DMS 273 (cell line): Measurements from ENCODE around the gene KRT71.
"Not testable (repeated sequence)": the region's sequence is repeated elsewhere in the genome, so short reads cannot be mapped to it uniquely, and the experiment has no call there.

ENCODE experiments used
- DNase-seq: peaks from one replicate; lab custom pipeline; 2025; ENCODE audit not compliant: unreplicated experiment; lab: John Stamatoyannopoulos, UW

KRT71 gene

GRCh38 chr12:52552681-52553195 is at the start of gene KRT71:
KRT71 (minus strand) TSS chr12:52553145; CDS start chr12:52553077, 68 bp downstream.
- DNase-seq = no peak

- no peak for DNase-seq
Measured at GRCh38 chr12:52602552-52602951, 49.6 kb upstream of the KRT71 start.

GRCh38 chr12:52601671-52602070 is 48.7 kb upstream of the KRT71 start:
- no peak for DNase-seq

DNA sequence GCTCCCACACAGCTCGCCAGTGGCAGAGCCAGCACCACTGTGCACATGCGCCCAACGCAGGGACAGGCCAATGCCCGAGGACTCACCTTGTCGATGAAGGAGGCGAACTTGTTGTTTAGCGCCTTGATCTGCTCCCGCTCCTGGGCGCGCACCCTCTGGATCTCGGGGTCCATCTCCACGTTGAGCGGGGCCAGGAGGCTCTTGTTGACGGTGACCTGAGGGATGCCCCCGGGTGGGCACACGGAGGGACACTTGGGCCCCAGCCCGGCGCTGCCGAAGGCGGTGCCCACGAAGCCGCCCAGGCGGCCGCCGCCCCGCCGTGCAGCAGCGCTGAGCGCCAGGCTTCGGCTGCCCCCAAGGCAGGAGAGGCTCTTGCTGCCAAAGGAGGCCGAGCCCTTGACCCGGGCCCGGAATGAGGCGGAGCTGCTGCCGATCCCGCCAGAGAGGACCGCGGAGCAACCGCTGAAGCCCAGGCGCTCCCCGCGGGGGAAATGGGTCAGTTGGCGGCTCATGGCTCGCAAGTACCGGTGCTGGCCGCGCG is 48.1 kb upstream of the KRT71 start, which contains the start of gene KRT72:
TSS of gene KRT72 (minus strand) at position 523 of the 541 bp plus-strand sequence. CDS start at position 512, 11 bp downstream.
- no peak for DNase-seq

DNA sequence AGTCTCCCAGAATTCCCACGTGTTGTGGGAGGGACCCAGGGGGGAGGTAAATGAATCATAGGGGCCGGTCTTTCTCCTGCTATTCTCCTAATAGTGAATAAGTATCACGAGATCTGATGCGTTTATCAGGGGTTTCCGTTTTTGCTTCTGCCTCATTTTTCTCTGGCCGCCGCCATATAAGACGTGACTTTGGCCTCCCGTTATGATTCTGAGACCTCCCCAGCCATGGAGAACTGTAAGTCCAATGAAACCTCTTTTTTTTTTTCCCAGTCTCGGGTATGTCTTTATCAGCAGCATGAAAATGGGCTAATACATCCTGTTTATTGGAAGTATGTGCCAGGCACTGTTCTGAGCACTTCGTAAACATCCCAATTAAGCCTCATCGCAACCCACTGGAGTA is 47.5 kb upstream of the KRT71 start:
- DNase-seq = no peak

- DNase-seq = no peak
Measured at GRCh38 chr12:52600071-52600470, 47.1 kb upstream of the KRT71 start.

DNA sequence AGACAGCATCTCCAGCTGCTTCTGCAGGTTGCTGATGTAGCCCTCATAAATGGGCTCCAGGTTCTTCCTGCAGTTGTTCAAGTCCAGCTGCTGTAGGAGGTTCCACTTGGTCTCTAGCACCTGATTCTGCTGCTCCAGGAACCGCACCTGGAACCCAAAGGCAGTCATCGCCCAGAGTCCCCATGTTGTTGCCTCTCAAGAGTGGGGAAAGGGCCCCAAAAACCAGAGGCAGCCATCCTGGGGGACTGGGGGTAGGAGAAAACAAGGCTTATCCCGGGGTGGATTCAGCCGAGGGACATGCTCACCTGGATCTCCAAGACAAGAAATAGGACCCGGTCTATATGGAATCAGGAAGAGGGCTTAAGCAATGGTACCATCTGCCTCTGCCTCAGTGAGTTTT is 46.0 kb upstream of the KRT71 start:
- no peak for DNase-seq

DNA sequence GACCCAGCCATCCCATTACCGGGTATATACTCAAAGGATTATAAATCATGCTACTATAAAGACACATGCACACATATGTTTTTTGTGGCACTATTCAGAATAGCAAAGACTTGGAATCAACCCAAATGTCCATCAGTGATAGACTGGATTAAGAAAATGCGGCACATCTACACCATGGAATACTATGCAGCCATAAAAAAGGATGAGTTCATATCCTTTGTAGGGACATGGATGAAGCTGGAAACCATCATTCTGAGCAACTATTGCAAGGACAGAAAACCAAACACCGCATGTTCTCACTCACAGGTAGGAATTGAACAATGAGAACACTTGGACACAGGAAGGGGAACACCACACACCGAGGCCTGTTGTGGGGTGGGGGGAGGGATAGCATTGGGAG is 41.3 kb upstream of the KRT71 start:
- DNase-seq = not testable (repeated sequence)

DNA sequence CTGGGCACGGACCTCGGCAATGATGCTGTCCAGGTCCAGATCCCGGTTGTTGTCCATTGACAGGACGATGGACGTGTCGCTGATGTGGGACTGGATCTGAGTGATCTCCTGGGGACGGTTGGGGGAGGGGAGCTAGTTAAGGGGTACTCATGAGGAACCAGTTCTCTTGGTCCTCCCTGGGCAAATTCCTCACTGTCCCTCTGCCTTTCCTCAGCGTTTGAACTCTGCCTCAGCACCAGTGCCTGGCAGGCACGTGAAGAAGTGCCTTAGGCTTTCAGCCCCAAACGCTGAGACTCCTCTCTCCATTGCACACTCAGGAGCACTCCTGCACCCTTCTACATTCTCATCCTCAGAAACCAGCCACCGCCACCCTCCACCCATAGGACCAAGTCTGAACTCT is 38.6 kb upstream of the KRT71 start:
- DNase-seq = no peak

- DNase-seq = no peak
Measured at GRCh38 chr12:52590021-52590420, 37.1 kb upstream of the KRT71 start.

DNA sequence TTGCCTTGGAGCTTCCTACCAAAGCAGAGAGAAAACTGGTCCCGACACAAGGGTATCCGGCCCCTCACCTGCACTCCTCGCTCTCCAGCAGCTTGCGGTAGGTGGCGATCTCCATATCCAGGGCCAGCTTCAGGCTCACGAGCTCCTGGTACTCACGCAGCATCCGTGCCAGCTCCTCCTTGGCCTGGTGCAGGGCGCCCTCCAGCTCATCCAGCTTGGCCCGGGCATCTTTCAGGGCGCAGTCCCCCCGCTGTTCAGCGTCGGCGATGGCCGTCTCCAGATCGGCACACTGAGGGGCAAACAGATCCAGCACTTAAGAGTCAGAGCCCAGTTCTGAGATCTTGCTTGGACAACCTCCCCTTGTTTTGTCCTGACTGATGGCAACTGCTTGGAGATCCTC is 34.6 kb upstream of the KRT71 start:
- no peak for DNase-seq

GRCh38 chr12:52585946-52586345 is 33.0 kb upstream of the KRT71 start:
- DNase-seq = no peak

DNA sequence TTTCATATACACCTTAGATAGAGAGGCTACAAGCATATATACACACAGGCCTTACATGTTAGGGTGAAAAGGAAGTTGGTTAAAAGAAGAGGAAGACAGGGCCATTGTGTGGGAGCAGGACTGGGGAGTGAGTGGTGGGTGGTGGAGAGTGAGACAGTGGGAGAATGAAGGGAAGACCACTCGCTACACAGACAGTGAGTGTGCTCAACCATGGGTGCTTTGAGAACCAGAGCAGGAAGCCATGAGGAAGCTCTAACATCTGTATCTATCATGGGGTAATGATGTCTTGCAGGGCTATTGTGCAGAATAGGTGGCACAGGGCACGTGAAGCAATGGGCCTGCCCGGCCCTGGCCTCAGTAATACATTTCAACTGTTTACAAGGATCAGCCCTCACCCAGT is 32.1 kb upstream of the KRT71 start:
- DNase-seq = no peak

DNA sequence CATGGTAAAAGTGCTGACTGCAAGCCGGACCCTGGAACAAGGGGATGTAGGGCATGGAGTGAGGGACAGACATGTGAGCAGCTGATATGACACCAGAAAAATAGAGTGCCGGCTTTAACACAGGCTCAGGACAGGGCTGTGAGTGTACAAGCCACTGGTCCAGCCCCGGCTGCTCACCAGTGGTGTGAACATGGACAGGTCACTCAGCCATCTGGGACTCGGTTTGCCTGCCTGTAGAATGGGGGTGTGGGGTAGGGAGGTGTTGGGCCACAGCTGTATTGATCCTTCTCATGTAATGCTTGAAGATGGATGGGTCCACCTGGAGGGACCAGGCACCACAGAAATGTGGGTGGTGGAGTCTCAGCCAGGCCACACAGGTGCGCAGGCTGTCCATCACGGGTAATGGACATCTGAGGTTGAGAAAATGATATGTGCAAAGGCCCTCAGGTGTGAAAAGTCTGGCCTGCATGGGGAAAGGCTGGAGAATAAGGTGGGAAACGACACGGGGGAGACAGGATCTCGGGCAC is 31.3 kb upstream of the KRT71 start:
- DNase-seq = no peak

DNA sequence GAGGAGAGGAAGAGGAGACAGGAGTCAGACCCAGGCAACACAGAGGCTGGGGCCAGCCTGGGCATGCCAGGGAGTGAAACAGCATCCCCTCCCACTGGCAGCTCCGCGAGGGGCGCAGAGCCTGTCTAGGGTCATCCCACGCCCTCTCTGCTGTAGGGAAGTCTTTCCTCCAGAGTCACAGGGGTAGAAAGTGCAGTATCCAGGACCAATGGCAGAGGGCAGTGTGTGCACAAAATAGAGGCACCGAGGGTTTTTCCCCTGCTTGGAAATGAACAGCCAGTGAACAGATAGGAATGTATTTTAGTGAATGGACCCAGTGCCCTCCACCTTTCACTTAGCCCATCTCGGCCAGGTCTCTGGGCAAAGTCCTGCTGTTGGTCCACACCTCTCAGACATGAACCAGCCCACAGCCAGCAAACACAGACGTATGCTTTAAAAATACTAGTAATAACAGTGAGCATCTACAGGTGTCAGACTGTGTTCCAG is 30.1 kb upstream of the KRT71 start:
- DNase-seq = peak; percentile 83

GRCh38 chr12:52582486-52582885 is 29.5 kb upstream of the KRT71 start:
- DNase-seq = peak; percentile 32

GRCh38 chr12:52581481-52581880 is 28.5 kb upstream of the KRT71 start:
- no peak for DNase-seq

DNA sequence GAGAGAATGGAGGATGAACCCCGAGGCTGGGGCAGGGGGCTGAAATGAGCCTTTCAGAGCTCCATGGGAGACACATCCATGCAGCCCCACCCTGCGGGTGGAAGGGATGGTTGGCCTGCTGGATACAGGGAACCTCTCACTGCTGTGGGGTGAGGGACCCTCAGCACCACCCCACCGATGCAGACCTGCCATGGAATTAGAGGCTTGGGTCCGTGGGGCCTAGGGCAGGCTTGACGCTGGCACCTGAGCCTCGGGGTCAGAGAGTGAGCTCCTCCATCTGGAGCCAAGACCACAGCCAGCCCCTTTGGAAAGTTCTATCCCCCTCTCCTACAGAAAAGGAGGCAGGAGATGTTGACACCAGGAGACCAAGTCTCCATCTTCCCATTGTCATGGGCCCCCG is 28.1 kb upstream of the KRT71 start:
- no peak for DNase-seq

DNA sequence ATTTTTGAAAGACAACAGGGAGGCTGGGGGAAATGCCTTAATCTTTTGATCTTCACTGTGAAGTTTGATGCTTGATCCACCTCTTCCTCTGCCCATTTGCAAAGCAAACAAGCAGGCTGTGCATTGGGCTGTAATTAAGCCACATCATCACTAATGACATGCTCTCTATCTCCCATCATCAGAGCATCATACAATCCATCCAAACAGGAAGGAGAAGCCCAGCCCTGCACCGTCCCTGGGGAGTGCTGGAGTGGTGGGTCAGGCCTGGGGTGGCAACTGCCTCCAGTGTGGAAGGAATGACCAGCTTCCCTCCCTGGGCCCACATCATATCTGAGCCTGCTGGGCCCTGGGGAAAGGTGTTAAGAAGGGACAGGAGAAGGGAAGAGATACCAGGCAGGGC is 27.6 kb upstream of the KRT71 start:
- no peak for DNase-seq

- DNase-seq = peak; percentile 6
Measured at GRCh38 chr12:52579468-52580465, 26.8 kb upstream of the KRT71 start.

- DNase-seq = peak; percentile 10
Measured at GRCh38 chr12:52578469-52578868, 25.5 kb upstream of the KRT71 start.

DNA sequence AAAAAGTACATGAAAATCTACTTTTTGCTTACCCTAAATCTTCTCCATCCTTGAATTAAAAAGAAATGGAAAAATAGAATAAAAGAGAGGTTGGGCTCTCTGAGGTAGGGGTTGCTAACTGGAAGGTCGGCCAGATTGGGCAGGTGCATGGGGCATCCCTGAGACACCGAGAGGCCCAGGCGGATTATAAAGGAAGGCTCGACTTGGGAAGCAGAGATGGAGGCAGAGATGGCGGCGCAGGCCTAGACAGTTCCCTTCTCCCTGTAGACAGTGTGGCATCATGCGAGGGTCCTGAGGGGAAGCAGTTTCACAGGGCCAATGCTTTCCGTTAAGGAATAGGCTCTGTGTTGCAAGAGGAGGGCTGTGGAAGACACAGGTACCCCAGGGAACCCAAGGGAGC is 24.4 kb upstream of the KRT71 start:
- DNase-seq = no peak
